HG03354 (cell line): ENCODE data around the gene SH3BGRL.
"Not testable (repeated sequence)": the region's sequence is repeated elsewhere in the genome, so short reads cannot be mapped to it uniquely, and the experiment has no call there.

Source experiments
- ATAC-seq: cut with Tn5 transposase; IDR thresholded peaks from one replicate; pipeline ENCODE4 v1.9.1; 2021; ENCODE audit warnings: mild to moderate bottlenecking; ENCODE audit not compliant: unreplicated experiment, poor library complexity, severe bottlenecking

Gene SH3BGRL

GRCh38 chrX:81257817-81258216, 55.9 kb downstream of the SH3BGRL start:
- no peak for ATAC-seq

DNA sequence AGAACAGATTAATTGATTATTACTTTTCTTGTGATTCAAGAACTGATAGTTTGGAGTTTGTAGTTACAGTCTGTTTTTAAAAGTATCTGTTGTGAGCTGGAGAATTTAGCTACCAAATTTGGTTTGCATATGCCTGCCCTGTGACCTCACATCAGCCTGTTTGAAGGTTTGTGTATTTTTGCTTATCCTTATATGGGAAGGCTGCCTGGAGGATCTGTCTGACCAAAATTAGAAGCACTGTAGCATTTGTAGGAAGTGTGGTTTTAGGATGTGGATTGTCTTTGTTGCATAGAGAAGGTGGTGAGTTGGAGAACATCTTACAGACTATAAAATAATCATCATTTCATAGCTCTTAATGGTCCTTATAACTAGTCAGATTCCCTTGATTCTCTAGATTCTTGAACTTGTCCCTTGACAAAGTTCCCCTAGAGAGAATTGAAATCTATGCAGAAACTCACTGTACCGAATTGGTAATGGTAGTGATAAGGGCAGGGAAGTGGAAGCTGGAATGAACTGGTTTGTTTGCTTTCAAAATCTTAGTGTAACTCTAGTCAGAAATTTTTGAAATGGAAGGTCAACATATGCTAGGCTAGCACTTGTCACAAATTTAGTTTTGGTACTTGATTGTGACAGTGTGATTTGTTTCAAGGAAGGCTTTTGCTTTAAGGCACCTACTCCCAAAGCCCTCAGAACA, 57.3 kb downstream of the SH3BGRL start:
- no peak for ATAC-seq

- no peak for ATAC-seq
Measured at GRCh38 chrX:81259714-81260395, 58.0 kb downstream of the SH3BGRL start.

- ATAC-seq, result no peak
Measured at GRCh38 chrX:81261576-81261975, 59.7 kb downstream of the SH3BGRL start.

- no peak for ATAC-seq
Measured at GRCh38 chrX:81263059-81263458, 61.2 kb downstream of the SH3BGRL start.

GRCh38 chrX:81278616-81279015, 76.7 kb downstream of the SH3BGRL start:
- no peak for ATAC-seq

GRCh38 chrX:81280148-81280547, 78.2 kb downstream of the SH3BGRL start:
- ATAC-seq, result no peak

DNA sequence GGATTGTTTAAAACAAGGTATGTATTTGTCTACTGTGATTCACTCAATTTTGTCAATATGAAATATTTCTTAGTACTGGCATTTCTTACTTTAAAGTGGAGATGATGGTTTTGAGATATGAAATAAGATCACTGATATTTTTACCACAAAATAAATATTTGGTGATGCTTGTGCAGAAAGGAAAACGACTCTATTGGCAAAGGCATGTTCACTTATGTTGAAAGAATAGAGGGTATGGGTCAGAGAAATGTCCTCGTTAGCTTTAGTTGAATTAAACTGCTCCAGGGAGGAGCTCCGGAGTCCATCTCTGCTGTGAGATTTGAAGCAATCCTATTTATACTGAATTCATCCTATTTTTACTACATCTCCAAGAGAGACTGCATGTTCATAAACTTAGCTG, 84.2 kb downstream of the SH3BGRL start:
- no peak for ATAC-seq

DNA sequence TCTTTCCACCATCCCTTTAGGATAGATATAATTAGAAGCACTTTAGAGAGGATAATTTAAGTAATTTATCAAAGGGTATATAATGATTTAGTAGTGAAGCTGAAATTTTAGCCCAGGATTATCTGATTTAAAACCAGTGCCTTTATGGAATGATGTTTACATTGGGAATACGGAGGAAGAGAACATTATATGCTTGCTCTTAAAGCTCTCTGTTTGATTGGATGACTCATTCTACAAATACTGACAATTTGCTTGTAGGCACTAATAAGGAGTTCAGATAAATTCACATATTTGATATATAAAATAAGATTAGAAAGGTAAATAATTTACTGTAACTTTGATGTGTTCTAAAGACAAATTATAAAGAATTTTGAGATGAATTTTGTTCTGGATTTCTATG, 84.7 kb downstream of the SH3BGRL start:
- ATAC-seq, result no peak

DNA sequence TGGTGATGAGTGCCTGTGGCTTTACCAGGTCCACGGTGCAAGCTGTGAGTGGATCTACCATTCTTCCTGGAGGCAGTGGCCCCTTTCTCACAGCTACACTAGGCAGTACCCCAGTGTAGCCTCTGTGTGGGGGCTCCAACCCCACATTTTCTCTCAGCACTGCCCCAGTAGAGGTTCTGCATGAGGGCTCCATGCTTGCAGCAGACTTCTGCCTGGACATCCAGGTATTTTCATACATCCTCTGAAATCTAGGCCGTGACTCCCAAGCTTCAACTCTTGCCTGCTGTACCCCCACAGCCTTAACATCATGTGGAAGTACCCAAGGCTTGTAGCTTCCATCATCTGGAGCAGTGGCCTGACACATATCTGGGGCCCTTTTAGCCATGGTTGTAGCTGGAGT, 90.1 kb downstream of the SH3BGRL start:
- ATAC-seq, result no peak

GRCh38 chrX:81294101-81294500, 92.2 kb downstream of the SH3BGRL start:
- no peak for ATAC-seq

- no peak for ATAC-seq
Measured at GRCh38 chrX:81301877-81302276, 100.0 kb downstream of the SH3BGRL start.

GRCh38 chrX:81304563-81304962, 102.7 kb downstream of the SH3BGRL start:
- ATAC-seq, result no peak

DNA sequence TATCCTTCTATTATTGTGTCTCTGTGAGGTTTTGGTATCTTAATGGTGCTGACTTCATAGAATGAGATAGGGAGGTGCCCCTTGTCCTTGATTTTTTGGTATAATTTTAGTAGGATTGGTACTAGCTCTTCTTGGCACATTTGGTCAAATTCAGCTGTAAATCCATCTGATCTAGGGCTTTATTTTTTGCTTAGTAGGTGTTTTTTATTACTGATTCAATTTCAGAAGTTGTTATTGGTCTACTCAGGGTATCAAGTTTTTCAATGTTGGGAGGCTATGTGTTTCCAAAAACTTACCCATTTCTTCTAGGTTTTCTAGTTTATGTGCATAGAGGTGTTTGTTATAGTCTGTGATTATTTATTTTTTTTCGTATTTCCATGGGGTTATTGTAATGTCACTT, 103.3 kb downstream of the SH3BGRL start:
- no peak for ATAC-seq

DNA sequence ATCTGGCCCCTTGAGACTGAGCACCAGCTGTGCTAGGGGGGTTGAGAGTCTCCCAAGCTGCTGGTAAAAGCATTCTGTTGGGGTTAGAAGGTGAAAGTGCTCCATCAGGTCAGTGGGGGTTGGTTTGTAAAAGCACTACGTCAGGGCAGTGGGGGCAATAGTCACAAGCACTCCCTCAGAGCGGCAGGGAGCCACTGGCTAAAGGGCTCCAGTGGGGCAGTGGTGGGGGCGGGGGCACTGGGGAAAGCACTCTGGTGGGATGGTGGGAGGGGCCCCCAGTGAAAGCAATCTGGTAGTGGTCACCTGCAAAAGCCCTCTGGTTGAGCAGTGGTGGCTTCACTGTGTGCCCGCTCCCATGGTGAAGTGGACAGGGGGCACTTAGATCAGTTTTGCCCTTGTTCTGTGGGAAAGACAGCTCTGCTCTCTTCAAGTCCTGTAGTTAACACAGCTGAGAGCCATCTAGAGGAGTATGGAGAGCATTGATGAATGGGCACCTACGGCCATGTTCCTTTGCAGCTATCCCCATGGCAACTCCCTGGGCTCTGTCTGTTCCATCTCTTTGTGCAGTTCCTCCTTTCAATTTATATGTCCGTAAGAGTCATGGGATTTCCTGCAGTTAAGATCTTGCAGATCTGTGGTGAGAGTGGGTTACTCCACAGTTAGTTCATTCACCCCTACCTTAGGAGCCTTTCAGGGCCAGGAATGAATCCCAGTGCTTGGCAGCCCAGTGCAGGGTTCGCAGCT, 106.4 kb downstream of the SH3BGRL start:
- no peak for ATAC-seq

GRCh38 chrX:81316163-81316562, 114.3 kb downstream of the SH3BGRL start:
- ATAC-seq, result no peak

DNA sequence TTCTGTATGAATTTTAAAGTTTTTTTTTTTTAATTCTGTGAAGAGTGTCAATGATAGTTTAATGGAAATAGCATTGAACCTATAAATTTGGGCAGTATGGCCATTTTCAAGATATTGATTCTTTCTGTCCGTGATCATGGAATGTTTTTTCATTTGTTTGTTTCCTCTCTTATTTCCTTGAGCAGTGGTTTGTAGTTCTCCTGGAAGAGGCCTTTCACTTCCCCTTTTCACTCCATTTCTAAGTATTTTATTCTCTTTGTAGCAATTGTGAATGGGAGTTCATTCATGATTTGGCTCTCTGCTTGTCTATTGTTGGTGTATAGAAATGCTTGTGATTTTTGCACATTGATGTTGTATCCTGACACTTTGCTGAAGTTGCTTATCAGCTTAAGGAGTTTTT, 129.8 kb downstream of the SH3BGRL start:
- not testable (repeated sequence) for ATAC-seq

DNA sequence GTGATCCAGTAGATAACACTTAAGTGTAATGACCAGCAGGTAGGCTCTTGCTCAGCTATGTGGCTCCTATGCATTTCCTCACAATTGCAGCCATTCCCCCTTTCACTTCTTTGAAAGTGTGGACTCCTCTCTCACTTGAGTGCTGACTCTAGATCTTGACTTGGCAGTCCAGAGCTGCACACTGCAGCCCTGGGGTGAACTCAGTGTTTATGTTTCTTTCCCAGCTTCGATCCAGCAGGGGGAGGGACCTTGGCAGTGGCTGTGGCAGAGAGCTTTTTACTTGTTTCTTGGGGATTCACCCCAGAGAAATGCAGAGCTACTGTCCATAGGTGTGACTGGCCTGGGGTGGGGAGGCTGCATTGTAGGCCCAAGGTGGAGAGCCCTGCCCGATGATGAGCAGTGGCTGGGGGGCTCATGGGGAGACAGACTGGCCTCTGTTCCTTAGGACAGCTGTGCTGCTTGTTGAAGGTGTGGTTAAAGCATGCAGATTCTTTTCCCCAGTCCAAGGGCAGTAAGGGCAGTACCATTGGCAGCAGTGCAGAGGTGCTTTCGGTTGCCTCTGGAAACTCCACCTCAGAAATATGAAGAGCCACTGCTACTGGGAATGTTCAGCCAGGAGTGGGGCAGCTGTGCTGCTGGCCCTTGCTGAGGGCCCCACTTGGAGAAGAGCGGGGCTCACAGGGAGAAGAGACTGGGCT, 134.7 kb downstream of the SH3BGRL start:
- no peak for ATAC-seq

DNA sequence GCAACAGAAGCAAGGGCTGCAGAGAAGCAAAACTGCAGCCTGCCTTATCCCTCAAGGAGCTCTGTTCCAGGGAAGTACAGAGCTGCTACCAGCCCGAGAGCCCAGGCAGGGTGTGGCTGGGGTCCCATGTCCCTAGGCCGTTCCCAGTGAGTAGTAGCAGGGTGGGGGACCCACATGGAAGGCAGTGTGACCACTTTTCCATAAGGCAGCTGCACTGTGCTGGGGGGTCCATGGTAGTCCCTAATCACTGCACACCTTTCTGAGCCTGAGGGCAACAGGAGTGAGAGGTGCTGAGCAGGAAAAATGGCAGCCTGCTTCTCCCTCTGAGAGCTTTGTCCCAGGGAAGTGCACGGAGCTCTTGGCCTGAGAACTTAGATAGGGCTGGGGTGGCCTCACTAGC, 135.9 kb downstream of the SH3BGRL start:
- ATAC-seq, result no peak

DNA sequence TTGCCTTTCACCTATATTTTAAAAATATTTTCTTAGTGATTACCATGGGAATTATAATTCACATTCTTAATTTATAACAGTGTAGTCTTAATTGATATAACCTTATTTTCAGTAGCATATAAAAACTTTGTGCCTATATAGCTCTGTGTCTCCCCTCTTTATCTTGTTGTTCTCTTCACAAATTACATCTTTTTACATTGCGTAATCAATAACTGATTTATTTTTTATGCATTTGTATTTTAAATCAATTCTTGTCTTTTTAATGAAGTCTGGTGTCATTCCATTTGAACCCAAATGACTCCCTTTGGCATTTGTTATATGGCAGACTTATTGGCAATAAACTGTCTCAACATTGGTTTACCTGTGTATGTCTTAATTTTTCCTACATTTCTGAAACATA, 137.0 kb downstream of the SH3BGRL start:
- no peak for ATAC-seq
